ENCODE data around the gene SEC14L3. TPM values are rescaled to one million over a fixed set of nuclear protein-coding genes. Genes with fewer than 3 reads are reported as not detected.

SEC14L3 gene
- total and polyA plus RNA-seq, 10 of the 15 experiments (the other 5 are each of a cell fraction or from before 2014, with no cell fraction given), result 0.03 TPM; not detected in 9

GRCh38 chr22:30502153-30502552 lies 30.3 kb upstream of the SEC14L3 start:
- H3K27ac ChIP-seq (ENCODE audit: control insufficient read depth, insufficient read depth), result no peak overlapping the region
- no peak overlapping the region for H3K9ac ChIP-seq (ENCODE audit: control insufficient read depth, insufficient read depth, low read length)
- FAIRE-seq (no peak), ATAC-seq (no peak), DNase-seq (ENCODE audit: low read depth, low spot score) (no peak)
- H3K4me2 ChIP-seq (ENCODE audit: control insufficient read depth, insufficient read depth), result no peak overlapping the region
- intact Hi-C loops (cut with micrococcal nuclease; ENCODE audit: unreplicated experiment) (no loop called here), in situ Hi-C loops (cut with MboI) (no loop called here)
- H3K79me2 ChIP-seq (ENCODE audit: control insufficient read depth, insufficient read depth, low read length), result no peaks in the 10 kb centered on the region
- 41% methylated on average over 4 of the region's 4 CpGs for WGBS (ENCODE audit: insufficient coverage, insufficient replicate concordance, low lambda C conversion rate, missing lambda C conversion rate)
- H3K27me3 ChIP-seq (replicated peaks in 1 of 2; ENCODE audit: control insufficient read depth in 2 of 2, insufficient read depth in 2 of 2, low read length in 1 of 2), result peaks cover 0 to 2% of the 10 kb centered on the region in 2 experiments; a peak in 1 of 4 replicates
- TF ChIP-seq ZBTB40 (IDR thresholded peaks at IDR 0.05; ENCODE audit: borderline replicate concordance) (no peak), ZNF207 (IDR thresholded peaks at IDR 0.05; ENCODE audit: borderline replicate concordance) (no peak), MYC (IDR thresholded peaks at IDR 0.05; ENCODE audit: insufficient read depth, insufficient read length, insufficient replicate concordance, low read length, severe bottlenecking) (no peak), ESRRA (IDR thresholded peaks at IDR 0.05; ENCODE audit: low read length) (no peak), USF2 (IDR thresholded peaks at IDR 0.05; ENCODE audit: borderline replicate concordance, low read depth, low read length) (no peak), REST (IDR thresholded peaks at IDR 0.05; ENCODE audit: low read depth, low read length) (no peak), NFXL1 (IDR thresholded peaks at IDR 0.05; ENCODE audit: borderline replicate concordance) (no peak), CUX1 (IDR thresholded peaks at IDR 0.05; ENCODE audit: insufficient replicate concordance, low read depth, low read length) (no peak)
- ChIA-PET POLR2A (interaction anchor here (0.6 kb wide), 1 partner anchor 100 kb away, joined by 3 read pairs; no protein-coding TSS in a partner anchor), CTCF (no interaction called here), RAD21 (ENCODE audit: unreplicated experiment) (no interaction called here), SMC1A (ENCODE audit: uncharacterized antibody, unreplicated experiment) (no interaction called here)
- H3K36me3 ChIP-seq (ENCODE audit: control insufficient read depth in 2 of 2, insufficient read depth in 2 of 2, low read length in 1 of 2), result no peaks in the 10 kb centered on the region
- no peak overlapping the region for H3K4me3 ChIP-seq
- no peaks in the 10 kb centered on the region for H3K4me1 ChIP-seq (ENCODE audit: control insufficient read depth, insufficient read depth, low read length)
- BruUV-seq (replicated peaks), result no TSS peak
- no peaks in the 10 kb centered on the region for H4K20me1 ChIP-seq (ENCODE audit: control insufficient read depth, insufficient read depth)
- no peaks in the 10 kb centered on the region for H3K9me3 ChIP-seq (replicated peaks; ENCODE audit: control insufficient read depth, insufficient read depth, low read length)
- no peak overlapping the region for H2AFZ ChIP-seq (ENCODE audit: control insufficient read depth, low read depth, low read length)

All from GM12878 (cell line).